ENCODE results near the gene SLC44A1.

SLC44A1 gene

DNA sequence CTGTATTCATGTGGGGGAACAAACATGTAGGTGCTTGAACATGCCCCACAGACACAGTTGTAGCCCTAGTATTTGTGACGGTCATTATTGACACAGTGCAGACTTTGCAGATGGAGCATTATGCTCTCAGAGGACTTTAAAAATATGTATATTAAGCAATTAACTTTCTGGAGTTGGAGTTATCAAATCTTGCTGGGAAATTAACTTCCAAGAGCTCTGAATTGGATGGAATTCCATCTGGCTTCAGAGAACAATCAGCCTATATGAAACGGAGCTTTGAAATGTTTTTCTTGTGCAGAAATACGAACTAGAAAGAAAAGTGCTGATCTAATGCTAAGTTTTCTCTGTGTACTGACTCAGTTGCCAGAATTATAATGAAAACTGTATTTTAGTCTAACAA, 152.4 kb downstream of the SLC44A1 start:
- DNase-seq = no peak

DNA sequence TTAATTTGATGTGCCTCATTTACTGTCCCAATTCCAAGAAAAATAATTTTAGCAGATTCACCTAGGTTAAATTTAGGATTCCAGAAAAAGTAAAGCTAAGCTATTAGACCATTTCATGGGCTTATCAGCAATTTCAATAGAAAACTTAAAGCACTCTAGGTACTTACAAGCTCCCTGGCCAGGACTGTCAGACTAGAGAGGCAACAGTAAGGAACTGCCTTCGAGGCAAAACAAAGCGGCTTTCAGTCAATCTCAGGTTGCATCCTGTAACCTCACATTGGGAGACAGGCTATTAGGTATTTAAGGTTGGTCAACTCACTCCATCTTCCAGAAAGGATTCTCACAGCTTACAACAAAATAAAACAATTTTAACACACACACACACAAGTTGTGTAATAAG, 154.7 kb downstream of the SLC44A1 start:
- DNase-seq = no peak

DNA sequence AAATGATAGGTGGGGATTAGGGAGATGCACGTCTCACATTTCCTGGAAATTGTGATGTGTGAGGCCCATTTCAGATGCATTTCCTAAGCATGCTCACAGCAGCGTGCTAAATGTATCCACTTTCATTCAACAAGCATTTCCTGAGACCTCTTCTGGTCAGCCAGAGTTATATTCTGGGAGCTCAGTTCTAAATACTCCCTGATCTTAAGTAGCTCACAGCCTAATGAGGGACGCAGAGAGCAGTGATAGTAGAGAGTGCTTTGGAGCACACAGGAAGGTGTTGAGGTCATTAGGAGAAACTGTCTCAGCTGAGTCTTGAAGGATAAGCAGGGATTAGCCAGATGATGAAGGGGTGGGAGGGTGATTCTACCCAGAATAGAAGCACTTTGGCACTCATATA, 157.2 kb downstream of the SLC44A1 start:
- no peak for DNase-seq

DNA sequence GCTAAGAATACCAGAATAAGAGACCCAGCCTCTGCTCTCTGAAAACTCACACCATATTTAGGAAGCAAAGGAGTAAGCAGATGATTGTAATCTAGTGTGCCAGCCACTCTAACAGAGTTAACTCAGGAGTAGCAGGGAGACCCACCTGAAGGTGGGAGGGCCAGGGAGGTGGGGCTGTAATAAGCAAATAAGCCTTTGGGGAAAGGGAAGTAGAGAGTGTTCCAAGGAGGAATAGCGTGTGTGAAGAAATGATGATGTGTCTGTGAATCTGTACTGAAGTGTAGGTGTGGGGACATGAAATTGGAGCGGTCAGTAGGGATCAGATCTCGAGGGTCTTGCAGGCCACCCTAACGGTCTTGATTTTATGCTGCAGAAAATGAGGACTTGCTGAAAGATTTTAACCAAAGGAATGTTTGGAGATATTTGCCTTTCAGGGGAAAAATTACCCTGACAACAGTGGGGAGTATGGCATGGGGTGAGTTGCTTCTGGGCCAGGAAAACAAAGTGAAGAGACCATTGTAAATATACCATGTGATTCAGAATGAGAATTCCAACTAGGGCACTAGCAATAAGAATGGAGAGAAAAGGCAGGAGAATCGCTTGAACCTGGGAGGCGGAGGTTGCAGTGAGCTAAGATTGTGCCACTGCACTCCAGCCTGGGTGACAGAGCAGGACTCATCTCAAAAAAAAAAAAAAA, 159.2 kb downstream of the SLC44A1 start:
- no peak for DNase-seq

DNA sequence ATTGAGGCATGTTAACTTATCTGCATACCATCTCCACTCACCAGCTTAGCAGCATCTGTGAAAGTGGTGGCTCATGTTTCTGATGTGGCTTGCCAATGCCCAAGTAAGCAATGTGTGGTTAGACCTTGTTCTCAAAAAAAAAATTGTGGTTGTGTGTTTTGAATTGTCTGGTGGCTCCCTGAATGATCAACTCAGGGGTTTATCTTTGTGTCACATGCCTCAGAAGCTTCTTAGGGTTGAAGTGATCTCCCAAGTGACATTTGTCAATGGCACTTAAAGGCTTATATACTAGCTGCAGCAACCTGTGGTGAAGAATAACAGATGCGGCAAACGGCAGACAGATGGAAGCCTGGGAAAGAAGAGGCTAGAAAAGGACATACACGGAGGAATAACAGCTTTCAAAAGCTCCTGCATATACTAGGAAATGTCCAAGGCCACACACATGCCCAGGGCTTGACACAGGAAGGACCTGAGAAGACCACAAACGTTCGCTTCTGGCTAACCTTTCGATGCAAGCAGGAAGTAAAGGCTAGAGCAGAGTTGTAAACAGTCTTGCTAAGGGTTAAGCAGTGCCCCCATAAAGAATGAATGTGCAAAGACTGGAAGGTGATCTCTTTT, 161.2 kb downstream of the SLC44A1 start:
- DNase-seq = no peak

DNA sequence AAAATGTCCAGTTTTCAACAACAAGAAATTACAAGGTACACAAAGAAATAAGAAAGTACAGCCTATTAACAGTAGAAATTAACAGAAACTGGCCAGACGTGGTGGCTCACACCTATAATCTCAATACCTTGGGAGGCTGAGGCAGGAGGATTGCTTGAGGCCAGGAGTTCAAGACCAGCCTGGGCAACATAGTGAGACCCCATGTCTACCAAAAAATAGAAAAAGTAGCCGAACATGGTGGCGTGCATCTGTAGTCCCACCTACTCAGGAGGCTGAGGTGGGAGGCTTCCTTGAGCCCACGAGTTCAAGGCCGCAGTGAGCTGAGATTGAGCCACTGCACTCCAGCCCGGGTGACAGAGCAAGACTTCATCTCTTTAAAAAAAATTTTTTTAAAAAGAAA, 161.9 kb downstream of the SLC44A1 start:
- no peak for DNase-seq

DNA sequence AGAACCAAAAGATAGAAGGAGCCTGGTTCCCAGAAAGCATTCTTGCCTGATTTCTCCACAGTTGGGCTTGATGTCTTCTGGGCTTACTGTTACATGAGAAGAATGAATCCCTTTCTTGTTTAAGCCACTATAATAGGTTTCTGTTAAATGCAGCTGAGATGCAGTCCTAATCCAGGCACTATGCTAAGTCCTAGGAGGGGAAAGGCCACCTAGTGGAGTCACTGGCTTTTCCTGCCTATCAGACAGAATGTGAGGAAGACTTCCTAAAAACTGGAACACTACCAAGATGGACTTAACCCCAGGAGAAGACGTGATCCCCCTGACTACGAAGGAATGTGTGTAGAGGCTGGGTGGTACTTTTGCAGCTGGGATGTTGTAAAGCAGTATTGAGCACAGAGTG, 169.1 kb downstream of the SLC44A1 start:
- no peak for DNase-seq

DNA sequence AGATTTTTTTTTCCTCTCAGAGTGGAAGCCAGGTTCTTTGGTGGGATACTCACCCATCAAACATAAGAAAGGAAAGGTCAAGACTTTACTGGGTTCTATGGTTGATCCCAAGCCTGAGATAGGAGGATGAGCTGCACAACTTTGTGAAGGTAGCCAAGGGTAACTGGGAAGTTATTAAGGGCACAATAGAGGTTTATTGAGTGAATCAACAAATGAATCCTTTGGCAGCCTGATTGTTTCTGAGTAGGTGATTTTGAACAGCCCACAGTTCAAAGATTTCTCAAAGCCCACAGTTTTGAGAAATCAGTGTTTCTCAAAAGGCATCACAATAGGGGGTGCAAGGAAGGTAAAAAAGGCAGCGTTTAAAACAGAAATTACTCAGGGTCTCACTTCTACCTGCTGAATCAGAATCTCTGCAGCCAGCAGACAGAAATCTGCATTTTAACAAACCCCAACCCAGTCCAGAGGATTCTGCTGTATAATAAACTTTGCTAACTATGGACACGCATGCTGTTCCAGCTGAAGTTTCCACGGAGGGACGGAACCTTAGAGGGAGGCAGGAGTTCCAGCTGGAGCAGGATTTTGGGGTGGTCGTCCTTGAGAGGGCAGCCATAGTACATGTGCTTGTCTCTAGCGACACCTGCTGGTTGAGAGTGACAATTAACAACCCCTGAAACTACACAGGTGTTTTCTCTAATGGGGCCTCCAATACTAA, 170.7 kb downstream of the SLC44A1 start:
- DNase-seq = peak; percentile 64

DNA sequence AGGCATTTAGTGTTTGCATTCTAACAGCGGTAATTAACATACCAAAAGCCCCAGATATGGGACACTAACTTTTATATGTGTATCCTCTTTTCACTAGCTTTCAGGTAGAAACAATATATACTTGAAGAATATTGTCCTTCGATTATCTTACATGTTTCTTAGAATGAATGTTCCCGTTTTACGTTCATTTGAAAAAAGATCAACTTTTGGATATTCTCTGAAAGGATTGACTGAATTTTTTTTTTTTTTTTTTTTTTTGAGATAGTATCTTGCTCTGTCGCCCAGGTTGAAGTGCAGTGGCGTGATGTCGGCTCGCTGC, 171.2 kb downstream of the SLC44A1 start:
- DNase-seq = no peak

DNA sequence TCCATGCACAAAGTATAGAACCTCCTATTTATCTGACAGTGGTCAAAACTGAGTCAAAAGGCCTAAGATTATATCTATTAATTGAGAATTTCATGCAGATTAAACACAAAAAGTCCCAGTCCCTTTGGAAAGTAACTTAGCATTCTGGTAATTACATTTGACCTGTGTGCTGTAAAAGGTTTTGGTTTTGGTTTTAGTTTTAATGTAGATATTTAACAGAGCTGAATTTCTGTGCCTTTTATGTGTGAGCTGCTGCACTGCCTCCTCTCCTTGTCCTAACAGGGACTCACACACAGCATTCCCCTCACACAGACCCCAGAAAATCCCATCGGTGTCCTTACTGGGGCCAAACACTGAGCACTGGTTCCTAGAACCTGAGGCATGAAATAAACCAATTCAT, 172.4 kb downstream of the SLC44A1 start:
- DNase-seq = no peak

DNA sequence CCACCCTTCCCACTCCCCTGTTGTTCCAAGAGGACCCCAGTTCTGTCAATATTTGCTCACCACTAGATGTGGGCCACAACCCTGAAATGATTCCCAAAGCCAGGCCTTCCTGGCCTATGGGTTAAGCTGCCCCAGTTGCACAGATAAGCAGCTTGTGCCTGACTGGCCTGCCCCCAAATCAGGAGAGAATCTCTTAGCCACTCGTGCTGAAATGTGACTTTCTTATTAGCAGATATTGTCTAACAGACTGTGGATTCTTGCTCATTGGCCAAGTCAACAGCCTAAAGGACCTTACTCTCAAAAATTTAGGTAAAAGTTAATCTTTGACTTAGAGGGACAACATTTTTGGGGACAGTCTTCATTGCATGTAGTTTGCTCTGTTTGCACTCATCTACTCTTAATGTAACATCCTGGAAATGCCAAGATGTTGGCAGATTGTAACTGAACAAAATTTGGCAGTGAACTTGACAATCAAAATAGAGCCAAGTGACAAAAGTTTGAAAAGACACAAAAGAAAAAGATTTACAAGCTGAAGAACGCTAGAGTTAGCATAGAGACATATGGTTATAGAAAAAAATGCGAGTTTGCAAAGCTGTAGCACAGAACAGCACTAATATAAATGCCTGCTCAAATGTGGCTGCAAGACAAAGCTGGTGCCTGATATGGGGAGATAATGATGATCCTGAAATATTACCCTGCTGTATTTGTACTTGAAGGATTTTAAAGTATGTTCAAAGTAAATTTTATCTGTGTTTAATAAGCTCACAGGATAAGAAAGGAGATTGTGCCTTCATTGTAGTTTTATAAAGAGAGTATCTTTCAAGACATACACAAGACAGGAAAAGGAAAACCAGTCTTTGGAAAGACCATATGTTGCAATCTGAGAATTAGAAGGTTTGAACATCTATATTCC, 174.4 kb downstream of the SLC44A1 start:
- DNase-seq = no peak

DNA sequence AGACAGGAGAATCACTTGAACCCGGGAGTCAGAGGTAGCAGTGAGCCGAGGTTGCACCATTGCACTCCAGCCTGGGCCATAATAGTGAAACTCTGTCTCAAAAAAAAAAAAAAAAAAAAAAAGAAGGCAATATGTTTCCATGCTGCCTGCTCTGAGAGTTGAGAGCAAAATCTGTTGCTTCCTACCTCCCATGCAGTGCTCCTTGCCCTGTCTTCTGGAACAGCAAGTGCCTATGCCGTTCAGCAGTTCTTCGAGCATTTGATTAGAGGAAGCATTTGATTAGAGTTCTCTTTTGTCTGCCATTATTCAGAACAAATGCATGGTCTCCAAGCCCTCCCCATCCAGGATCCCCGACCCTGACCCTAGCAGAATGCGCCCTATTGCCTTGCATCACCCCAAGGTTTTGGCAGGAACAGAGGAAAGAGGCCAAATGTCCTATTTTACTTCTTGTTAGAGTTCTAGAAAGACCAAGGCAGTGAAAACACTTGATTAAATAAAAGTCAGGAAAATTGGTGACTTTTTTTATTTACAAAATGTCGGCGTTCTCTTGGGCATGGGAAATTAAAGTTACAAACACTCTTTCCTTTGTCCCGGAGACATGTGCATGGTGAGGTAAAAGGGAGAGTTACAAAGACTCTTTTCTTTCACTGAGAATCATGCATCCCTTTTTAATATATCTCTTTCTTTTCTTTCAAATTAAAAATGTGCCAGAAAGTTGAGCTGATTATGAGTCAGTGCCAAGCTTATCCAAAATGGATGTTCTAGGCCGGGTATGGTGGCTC, 175.6 kb downstream of the SLC44A1 start:
- DNase-seq = no peak

DNA sequence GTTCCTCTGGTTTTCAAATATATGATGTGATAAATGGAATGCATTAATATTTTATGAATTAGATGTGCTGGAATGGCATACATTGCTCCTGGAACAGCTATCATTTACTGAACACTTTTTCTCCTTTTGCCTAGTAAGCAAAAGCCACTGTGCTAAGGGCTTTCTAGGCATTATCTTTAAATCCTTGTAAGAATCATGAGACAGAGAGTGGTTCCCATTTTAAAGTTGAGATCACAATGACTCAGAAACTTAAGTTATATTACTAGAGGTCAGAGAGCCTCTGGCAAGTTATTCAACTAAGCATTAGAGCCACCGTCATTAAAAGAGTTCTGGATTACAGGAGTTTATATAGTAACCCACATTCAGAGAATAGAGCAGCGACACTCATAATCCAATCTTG, 176.7 kb downstream of the SLC44A1 start:
- DNase-seq = no peak

DNA sequence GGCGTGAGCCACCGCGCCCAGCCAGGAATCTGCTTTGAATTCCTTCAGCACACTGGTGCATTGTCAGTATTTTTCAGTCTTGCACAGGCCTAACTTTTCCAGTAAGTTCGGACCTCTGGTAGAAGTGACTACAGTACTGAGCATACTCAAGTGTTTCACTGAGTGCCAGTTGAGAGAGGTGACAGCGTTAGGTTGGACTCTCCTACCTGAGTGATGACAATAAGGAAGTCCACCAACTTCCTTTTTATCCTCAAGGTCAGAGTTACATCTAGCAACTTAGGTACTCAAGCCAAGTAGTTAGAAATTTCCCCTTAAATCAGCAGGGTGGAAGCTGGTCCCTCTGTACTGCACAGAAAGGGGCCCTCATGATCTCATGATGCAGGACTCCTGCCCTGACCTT, 177.4 kb downstream of the SLC44A1 start:
- no peak for DNase-seq

DNA sequence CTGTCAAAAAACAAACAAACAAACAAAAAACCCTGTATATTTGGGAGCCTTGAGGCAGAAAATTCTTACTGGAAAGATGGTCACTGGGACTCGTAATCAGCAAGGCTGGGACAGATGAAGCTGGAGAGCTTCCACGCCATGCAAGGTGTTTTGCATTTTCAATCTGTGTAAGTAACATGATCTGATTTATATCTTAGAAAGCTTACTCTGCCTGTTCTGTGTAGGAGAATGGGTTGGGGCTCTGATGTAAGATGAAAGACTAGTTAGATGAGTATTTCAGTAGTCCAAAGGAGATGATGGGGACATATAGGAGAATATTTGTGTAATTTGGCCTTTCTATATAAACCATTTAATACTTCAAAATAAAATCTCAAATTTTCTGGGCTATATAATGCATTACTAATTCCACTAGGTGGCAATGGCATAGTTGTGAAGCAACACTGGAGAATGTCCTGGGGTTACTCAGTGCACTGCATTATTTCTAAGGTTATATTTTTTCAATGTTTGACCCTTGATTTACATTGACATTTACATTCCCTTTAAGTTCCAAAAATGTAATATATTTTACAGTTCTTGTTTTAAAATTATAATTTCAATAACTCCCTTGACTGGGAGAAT, 181.5 kb downstream of the SLC44A1 start:
- DNase-seq = no peak

DNA sequence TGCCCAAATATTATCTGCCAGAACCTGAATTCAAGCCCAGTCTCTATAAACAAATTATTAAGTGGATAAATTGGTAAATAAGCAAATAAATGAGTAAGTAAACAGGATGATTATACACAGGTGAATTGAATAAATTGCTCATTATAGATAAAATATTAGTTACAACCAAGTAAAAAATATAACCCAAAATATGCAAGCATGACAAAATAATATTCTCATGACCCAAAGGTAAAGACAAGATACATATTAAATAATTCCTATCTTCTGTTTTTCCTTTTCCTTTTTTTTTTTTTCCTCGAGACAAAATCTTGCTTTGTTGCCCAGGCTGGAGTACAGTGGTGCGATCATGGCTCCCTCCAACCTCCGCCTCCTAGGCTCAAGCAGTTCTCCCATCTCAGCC, 182.2 kb downstream of the SLC44A1 start:
- DNase-seq = no peak

DNA sequence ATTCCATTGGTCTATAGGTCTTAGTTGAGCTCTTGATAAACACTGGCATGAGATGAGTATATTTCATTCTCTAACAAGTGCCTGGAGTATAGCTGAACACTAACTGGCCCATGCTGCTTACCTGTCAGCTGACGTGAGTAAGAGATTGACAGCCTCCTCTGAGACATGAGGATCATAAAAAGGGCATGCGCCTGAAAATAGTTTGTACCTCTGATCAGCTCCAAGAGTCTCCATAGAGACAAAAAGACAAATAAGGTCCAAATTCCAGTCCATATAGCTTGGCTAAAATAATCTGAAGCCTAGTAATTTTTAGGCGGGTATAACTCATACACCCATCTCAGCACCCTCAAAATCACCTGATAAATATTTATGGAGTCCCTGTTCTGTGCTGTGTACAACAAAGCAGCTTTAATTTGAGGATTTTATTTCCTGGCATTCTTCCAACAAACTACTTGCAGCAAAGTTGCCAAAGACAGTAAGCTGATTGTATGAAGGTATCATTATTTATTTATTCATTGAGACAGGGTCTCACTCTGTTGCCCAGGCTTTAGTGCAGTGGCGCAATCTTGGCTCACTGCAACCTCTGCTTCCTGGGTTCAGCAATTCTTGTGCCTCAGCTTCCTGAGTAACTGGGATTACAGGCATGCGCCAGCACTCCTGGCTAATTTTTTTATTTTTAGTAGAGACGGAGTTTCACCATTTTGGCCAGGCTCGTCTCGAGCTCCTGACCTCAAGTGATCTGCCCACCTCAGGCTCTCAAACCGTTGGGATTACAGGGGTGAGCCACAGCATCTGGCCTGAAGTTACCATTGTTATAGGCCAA, 187.2 kb downstream of the SLC44A1 start:
- DNase-seq = no peak

DNA sequence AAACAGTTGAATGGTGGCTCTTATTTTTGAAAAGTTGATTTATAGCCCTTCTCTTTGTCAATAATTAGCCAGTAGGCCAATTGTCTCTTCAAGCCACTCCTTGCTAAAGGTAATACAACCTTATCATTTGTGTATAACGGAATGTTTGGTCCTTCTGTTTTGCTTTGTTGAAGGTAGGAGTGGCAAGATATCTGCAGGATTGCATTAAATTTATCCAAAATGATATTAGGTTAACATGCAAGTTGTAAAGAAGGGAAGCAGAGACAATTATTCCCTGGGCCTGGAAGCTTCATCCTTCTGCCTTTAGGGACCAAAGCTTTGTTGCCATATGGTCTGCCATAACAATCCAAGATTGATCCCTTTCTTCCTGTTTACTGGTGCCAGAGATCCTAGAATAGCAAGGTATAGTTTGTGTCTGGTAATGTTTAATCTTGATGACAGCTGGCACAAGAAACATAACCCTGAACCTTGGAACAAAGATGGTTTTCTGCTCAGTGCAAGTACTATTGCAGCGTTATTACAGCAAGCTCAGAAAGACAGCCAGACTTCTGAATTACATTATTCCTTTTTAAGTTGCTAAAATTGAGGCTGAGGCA, 187.9 kb downstream of the SLC44A1 start:
- no peak for DNase-seq

DNA sequence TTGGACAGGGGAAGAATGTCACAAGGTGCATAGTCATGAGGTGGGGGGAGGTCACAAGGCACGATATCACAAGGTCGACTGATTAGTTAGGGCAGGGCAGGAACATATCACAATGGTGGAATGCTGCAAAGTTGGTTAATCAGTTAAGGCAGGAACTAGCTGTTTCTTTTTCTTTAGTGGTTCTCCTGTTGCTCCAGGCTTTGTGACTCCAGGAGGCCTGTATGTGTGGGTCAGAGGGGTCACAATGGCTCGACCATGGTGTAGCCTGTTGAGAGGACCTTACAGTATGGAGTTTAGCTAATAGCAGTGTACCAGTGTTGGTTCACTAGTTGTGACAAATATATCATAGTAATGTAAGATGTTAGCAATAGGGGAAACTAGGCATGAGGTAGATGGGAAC, 191.0 kb downstream of the SLC44A1 start:
- no peak for DNase-seq

DNA sequence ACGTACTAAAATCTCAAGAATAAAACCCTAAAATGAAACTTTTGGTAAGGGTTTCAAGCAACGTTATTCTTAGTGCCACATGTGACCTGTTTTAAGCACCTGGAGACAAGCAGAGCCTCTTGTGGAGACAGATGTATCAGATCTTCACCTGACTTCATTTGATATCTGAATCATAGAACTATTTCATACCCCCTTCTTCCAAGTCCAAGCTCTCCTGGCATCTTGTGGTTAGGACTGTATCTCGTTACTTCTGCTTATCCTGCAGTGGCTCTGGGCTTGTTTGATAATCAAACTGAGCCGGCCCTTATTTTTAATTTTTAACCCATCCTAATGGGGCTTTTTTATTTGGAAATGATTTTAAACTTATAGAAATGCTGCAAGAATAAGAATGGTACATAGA, 192.3 kb downstream of the SLC44A1 start:
- DNase-seq = no peak

DNA sequence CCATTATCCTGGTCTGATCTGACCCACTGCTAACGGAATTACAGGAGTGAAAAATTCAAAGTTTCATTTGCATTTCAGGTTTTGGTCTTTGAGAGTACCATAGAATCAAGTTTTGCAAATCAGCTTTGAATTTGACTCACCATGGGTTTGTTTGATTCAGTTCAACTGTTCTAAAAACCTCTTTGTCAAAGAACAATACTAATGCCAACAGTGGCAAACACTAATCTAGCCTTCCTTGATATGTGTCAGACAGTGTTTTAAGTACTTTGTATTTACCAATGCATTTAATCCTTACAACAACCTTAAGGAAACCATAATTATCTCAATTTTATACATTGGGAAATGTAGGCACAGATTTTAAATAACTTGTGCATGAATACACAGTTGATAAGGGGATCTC, 193.3 kb downstream of the SLC44A1 start:
- DNase-seq = no peak

All from NCI-H345 (cell line).